Middle frontal gyrus (tissue), 1 donor: ENCODE results near the gene FILIP1.

Experiments used
- DNase-seq: peaks from one replicate; pipeline ENCODE4 v3.0.0-alpha.2; 2015; ENCODE audit warnings: low spot score; ENCODE audit errors: extremely low spot score

FILIP1 gene

GRCh38 chr6:75492386-75493153 is 1.0 kb downstream of the FILIP1 start:
- DNase-seq = no peak

- no peak for DNase-seq
Observed at GRCh38 chr6:75491291-75491690, 2.3 kb downstream of the FILIP1 start.

- DNase-seq = no peak
Observed at GRCh38 chr6:75490706-75491105, 2.9 kb downstream of the FILIP1 start.

- DNase-seq = no peak
Observed at GRCh38 chr6:75489025-75489424, 4.6 kb downstream of the FILIP1 start.

- no peak for DNase-seq
Observed at GRCh38 chr6:75488033-75488432, 5.6 kb downstream of the FILIP1 start.

- no peak for DNase-seq
Observed at GRCh38 chr6:75486850-75487518, 6.6 kb downstream of the FILIP1 start.

- DNase-seq = no peak
Observed at GRCh38 chr6:75484535-75484934, 9.1 kb downstream of the FILIP1 start.

- DNase-seq = no peak
Observed at GRCh38 chr6:75483136-75483952, 10.3 kb downstream of the FILIP1 start.

- no peak for DNase-seq
Observed at GRCh38 chr6:75481936-75482593, 11.5 kb downstream of the FILIP1 start.

- DNase-seq = no peak
Observed at GRCh38 chr6:75481394-75481793, 12.2 kb downstream of the FILIP1 start.

- no peak for DNase-seq
Observed at GRCh38 chr6:75480425-75480824, 13.2 kb downstream of the FILIP1 start.

GRCh38 chr6:75479712-75480111 is 13.9 kb downstream of the FILIP1 start:
- no peak for DNase-seq

GRCh38 chr6:75478929-75479328 is 14.7 kb downstream of the FILIP1 start:
- no peak for DNase-seq

- no peak for DNase-seq
Observed at GRCh38 chr6:75472885-75473284, 20.7 kb downstream of the FILIP1 start.

- no peak for DNase-seq
Observed at GRCh38 chr6:75467966-75468365, 25.6 kb downstream of the FILIP1 start.

GRCh38 chr6:75467284-75467683 is 26.3 kb downstream of the FILIP1 start:
- no peak for DNase-seq

- no peak for DNase-seq
Observed at GRCh38 chr6:75466636-75467035, 27.0 kb downstream of the FILIP1 start.

GRCh38 chr6:75463908-75464307 is 29.7 kb downstream of the FILIP1 start:
- no peak for DNase-seq

- DNase-seq = no peak
Observed at GRCh38 chr6:75463061-75463460, 30.5 kb downstream of the FILIP1 start.

- DNase-seq = no peak
Observed at GRCh38 chr6:75460681-75461080, 32.9 kb downstream of the FILIP1 start.

- no peak for DNase-seq
Observed at GRCh38 chr6:75458895-75459294, 34.7 kb downstream of the FILIP1 start.

GRCh38 chr6:75450903-75451302 is 42.7 kb downstream of the FILIP1 start:
- no peak for DNase-seq
